Raji (cell line): ENCODE data around the gene ADGRG6.

Experiments used
- POLR2A ChIP-seq: IDR thresholded peaks from 2 replicates; pipeline ENCODE4 v1.6.1; 2011; ENCODE audit warnings: low read depth, low read length, control low read depth; ENCODE audit not compliant: insufficient read depth

Gene ADGRG6

GRCh38 chr6:142349215-142349823 is 47.5 kb downstream of the ADGRG6 start:
- no peak for TF ChIP-seq POLR2A

GRCh38 chr6:142350309-142350708 is 48.5 kb downstream of the ADGRG6 start:
- no peak for TF ChIP-seq POLR2A

- no peak for TF ChIP-seq POLR2A
These were observed 51.9 kb downstream of the ADGRG6 start for GRCh38 chr6:142353690-142354089.

DNA sequence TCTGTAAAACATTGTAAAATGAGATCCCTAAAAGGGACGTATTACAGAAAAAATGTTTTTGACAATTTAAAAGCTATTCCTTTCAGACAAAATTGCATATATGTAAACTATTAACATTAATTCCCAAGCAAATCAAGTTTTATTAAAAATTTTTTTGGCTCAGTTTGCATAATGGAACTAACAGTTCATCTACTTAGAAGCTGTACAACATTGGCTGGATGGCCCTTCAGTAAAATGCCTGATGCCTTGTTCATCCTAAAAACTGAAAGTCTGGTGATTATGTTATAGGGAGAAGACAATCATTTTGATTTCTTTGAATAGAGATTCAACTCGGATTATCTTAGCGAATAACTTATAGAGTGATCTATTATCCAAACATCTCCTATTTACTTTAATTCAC is 52.8 kb downstream of the ADGRG6 start:
- no peak for TF ChIP-seq POLR2A

- no peak for TF ChIP-seq POLR2A
These were observed 53.8 kb downstream of the ADGRG6 start for GRCh38 chr6:142355520-142356174.

DNA sequence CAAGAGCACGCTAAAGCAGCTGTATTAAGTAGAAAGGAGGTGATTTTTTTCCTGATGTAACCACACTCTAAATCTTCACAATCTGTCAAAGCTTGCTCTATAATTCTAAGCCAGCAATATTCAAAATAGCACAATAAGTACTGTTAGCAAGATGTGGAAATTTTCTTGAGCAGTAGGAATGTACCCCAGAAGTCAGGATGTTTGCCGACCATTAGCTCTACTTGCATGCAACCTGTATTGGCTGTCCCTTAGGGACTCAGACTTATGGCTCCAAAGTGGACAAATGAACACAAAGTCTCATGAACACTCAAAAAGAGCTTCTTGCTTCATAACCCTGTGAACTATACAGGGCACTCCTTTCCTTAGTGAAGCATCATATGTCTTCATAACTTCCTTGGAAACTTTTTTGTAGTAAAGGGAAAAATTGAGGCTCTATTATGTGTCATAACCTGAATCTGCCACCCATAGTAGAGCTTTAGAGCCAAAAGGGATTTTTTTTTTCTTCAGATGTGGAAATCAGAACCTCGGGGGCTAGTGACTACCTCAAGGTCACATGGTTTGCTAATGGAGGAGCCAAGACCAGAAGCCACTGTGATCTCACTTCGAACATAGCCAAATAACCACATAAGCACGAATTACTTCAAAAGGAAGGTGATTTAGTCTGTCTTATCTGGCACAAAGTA is 54.5 kb downstream of the ADGRG6 start:
- TF ChIP-seq POLR2A, result no peak

DNA sequence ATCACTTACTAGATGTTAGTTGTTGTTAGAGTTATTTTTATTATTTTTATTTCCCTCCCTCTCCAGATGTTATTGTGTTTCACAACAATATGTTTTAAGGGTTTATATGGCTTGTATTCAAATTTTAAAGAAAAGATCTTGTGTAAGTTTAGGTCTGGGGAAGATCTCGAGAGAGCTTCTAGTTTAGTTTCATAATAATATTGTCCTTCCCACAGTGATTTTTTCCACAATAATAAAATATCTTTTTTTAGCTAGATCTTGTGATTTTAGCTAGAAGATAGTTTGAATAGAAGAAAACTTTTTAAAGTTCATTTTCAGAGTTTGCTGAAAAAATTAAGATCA is 55.0 kb downstream of the ADGRG6 start:
- TF ChIP-seq POLR2A, result no peak

DNA sequence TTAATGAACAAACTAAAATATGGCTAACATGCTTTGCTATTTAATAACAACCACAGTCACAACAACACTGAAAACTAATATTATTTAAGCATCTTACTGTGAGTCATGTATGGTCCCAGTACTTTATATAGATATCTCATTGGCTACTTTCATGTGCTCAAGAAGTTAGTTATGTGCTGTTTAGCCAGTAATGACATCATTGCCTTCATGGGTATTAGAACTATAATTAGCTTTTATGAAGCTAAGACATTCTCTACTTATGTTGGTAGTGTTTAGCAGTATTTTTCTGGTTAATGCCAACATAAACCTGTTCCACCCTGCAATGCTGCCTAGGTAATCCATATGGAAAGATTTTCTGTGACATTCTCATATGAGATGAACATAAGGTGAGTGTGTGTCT is 56.1 kb downstream of the ADGRG6 start:
- no peak for TF ChIP-seq POLR2A

DNA sequence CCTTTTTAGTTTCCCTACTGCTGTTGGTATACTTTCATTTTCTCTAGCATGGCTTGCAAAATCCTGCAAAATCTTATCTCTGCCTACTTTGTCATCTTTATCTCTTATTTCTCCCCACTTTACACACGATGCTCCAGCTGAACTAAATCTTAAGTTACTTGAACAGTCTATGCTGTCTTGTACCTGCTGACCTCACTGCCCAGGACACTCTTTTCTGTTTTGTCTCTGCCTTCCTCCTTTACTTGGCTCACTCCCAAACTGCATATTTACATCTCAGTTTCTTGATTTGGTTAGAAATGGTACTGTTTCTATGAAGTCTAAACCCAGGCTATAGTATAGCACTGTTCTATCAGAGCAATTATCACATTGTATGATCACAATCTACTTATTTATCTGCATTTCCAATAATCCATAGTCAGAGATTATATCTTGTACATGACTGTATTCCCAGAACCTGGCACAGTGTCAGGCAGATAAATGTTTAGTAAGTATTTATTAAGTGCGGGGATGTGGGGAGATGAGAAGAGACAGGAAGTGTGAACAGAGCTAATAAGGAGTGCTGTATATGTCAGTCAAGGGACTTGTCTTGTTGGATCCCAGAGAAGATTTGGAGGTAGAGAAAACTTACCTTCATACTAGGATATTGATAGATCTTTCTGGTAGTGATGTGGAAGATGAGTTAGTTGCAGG is 57.6 kb downstream of the ADGRG6 start:
- TF ChIP-seq POLR2A, result no peak

DNA sequence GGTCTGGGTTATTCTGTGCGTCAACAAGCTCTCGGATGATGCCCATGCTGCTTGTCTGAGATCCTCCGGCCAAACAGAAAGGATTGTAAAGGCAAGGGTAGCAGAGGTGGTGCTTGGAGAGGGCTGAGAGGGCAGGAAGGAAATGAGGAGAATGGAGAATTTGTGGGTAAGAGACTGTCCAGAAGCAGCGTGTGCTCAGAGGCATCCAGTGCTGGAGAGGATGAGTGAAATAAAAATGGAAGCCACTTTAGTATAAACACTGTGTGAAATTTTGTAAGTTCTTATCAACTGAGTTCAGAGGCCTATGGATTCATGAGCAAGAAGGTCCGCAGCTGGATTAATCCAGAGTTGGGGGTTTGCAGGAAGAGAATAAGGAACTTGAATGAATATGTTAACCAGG is 59.5 kb downstream of the ADGRG6 start:
- no peak for TF ChIP-seq POLR2A

- TF ChIP-seq POLR2A, result no peak
These were observed 60.3 kb downstream of the ADGRG6 start for GRCh38 chr6:142361779-142362750.

GRCh38 chr6:142367061-142367460 is 65.3 kb downstream of the ADGRG6 start:
- no peak for TF ChIP-seq POLR2A

GRCh38 chr6:142367501-142368018 is 65.8 kb downstream of the ADGRG6 start:
- no peak for TF ChIP-seq POLR2A

DNA sequence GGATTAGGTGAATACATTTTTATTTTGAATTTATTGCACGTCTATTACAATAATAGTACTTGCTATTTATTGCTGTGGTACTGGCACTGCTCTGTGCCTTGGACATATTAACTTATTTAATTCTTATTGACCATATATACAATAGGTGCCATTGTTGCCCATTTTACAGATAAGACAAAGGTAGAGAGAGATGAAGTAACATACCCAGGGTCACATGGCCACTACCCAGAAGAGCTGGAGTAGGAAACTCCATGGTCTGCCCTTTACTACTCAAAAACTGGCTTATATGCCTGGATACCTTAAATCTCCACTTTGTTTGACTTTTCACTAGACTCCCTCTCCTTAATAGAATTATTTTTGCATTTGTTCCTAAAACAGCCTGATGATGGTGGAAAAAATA is 67.5 kb downstream of the ADGRG6 start:
- TF ChIP-seq POLR2A, result no peak

- TF ChIP-seq POLR2A, result no peak
These were observed 70.5 kb downstream of the ADGRG6 start for GRCh38 chr6:142372348-142372747.
